ENCODE measurements around the gene STRBP.

Gene STRBP

DNA sequence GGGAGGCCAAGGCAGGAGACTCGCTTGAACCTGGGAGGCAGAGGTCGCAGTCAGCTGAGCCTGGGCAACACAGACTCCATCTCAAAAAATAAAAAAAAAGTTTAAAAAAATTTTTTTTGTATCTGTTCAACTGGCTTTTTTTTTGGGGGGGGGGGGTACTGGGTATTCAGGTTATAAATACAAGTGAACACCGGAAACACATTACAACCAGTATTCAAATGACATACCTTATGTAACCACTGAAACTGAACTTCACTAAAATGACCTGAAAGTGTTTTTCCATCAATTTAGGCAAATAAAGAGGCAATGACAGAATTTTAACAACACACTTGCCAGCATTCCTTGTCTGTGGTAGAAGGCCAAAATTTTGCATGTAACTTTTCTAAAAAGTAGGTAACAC, 33.5 kb downstream of the STRBP start:
- no peak for DNase-seq (ENCODE audit: insufficient read length, low spot score)
- FAIRE-seq = peak; percentile 65
- TF ChIP-seq TAF1 (IDR thresholded peaks at IDR 0.05; ENCODE audit: low read depth, low read length) (no peak), SPI1 (IDR thresholded peaks at IDR 0.05; ENCODE audit: low read depth, low read length) (no peak), POLR2AphosphoS5 (IDR thresholded peaks at IDR 0.05; ENCODE audit: low read depth, low read length) (no peak), PAX5 (IDR thresholded peaks at IDR 0.05; ENCODE audit: insufficient read depth, low read length, severe bottlenecking) (no peak), POU2F2 (IDR thresholded peaks at IDR 0.05; ENCODE audit: low read depth, low read length) (no peak), POLR2A (IDR thresholded peaks at IDR 0.05; ENCODE audit: low read depth, low read length) (no peak)

DNA sequence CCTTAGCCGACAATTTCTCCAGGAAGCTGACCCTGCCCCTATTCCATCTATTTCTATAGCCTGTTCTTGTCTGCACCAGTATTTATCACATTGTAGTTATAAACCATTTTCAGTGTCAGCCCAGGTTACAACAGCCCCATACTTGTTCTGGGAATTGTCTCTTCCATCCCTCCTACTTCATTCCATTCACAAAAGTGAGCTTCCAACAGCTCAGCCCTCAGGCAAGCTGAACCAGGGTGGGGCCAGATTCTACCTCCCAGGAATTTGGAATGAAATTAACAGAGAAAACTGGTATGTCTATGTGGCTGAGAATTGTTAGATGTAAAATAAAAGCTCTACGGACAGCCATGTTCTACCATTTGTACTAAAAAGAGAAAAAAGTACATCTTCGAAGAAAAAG, 36.1 kb downstream of the STRBP start:
- DNase-seq (ENCODE audit: insufficient read length, low spot score) = no peak
- no peak for FAIRE-seq
- TF ChIP-seq PAX5 (IDR thresholded peaks at IDR 0.05; ENCODE audit: insufficient read depth, low read length, severe bottlenecking) = no peak
- TF ChIP-seq POU2F2 (IDR thresholded peaks at IDR 0.05; ENCODE audit: low read depth, low read length) = no peak
- no peak for TF ChIP-seq SPI1 (IDR thresholded peaks at IDR 0.05; ENCODE audit: low read depth, low read length)
- no peak for TF ChIP-seq TAF1 (IDR thresholded peaks at IDR 0.05; ENCODE audit: low read depth, low read length)
- no peak for TF ChIP-seq POLR2A (IDR thresholded peaks at IDR 0.05; ENCODE audit: low read depth, low read length)
- TF ChIP-seq POLR2AphosphoS5 (IDR thresholded peaks at IDR 0.05; ENCODE audit: low read depth, low read length) = no peak

DNA sequence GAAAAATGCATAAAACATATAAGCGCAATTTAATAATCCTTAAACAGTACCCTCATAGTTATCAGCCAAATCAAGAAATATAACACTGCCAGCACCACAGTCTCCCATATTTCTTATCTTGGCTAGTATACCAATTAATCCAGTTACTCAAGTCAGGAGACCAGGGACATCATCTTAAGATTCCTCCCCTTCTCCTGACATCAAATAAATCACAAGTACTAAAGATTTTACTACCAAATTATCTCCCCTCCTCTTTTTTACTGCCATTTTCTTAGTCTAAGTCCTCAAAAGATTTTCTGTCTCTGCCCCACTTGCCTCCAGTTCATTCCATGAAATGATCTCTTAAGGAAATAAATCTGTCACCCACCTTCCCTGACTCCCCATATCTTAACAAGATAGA, 37.0 kb downstream of the STRBP start:
- TF ChIP-seq POU2F2 (IDR thresholded peaks at IDR 0.05; ENCODE audit: low read depth, low read length) (no peak), POLR2AphosphoS5 (IDR thresholded peaks at IDR 0.05; ENCODE audit: low read depth, low read length) (no peak), PAX5 (IDR thresholded peaks at IDR 0.05; ENCODE audit: insufficient read depth, low read length, severe bottlenecking) (no peak), SPI1 (IDR thresholded peaks at IDR 0.05; ENCODE audit: low read depth, low read length) (no peak), TAF1 (IDR thresholded peaks at IDR 0.05; ENCODE audit: low read depth, low read length) (no peak), POLR2A (IDR thresholded peaks at IDR 0.05; ENCODE audit: low read depth, low read length) (no peak)
- no peak for DNase-seq (ENCODE audit: insufficient read length, low spot score)
- FAIRE-seq = no peak

GRCh38 chr9:123228967-123229366, 39.4 kb downstream of the STRBP start:
- no peak for TF ChIP-seq POLR2A (IDR thresholded peaks at IDR 0.05; ENCODE audit: low read depth, low read length)
- TF ChIP-seq SPI1 (IDR thresholded peaks at IDR 0.05; ENCODE audit: low read depth, low read length) = no peak
- no peak for TF ChIP-seq POLR2AphosphoS5 (IDR thresholded peaks at IDR 0.05; ENCODE audit: low read depth, low read length)
- no peak for TF ChIP-seq PAX5 (IDR thresholded peaks at IDR 0.05; ENCODE audit: insufficient read depth, low read length, severe bottlenecking)
- TF ChIP-seq TAF1 (IDR thresholded peaks at IDR 0.05; ENCODE audit: low read depth, low read length) = no peak
- no peak for TF ChIP-seq POU2F2 (IDR thresholded peaks at IDR 0.05; ENCODE audit: low read depth, low read length)
- no peak for FAIRE-seq
- DNase-seq (ENCODE audit: insufficient read length, low spot score) = no peak

DNA sequence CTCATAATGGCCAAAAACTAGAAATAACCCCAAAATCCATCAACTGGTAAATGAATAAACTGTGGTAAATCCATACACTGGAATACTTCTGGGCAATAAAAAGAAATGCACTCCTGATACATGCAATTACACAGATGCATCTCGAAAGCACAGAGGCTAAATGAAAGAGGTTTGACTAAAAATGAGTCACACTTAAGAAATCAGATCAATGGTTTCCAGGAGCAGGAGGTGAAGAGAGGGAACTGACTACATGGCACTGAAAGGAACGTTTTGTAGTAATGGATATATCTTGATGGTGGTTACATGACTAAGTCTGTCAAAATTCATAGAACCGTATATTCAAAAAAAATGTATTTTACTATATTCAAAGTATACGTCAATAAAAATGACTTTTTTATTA, 42.4 kb downstream of the STRBP start:
- FAIRE-seq = no peak
- TF ChIP-seq POU2F2 (IDR thresholded peaks at IDR 0.05; ENCODE audit: low read depth, low read length) (no peak), POLR2A (IDR thresholded peaks at IDR 0.05; ENCODE audit: low read depth, low read length) (no peak), TAF1 (IDR thresholded peaks at IDR 0.05; ENCODE audit: low read depth, low read length) (no peak), POLR2AphosphoS5 (IDR thresholded peaks at IDR 0.05; ENCODE audit: low read depth, low read length) (no peak), PAX5 (IDR thresholded peaks at IDR 0.05; ENCODE audit: insufficient read depth, low read length, severe bottlenecking) (no peak), SPI1 (IDR thresholded peaks at IDR 0.05; ENCODE audit: low read depth, low read length) (no peak)
- DNase-seq (ENCODE audit: insufficient read length, low spot score) = no peak

- peak; percentile 94 for FAIRE-seq
- peak; percentile 19 for DNase-seq (ENCODE audit: insufficient read length, low spot score)
- TF ChIP-seq POU2F2 (IDR thresholded peaks at IDR 0.05; ENCODE audit: low read depth, low read length) = 0 out of 2 replicates have a peak, but pooled peaks have one; percentile 47
- no peak for TF ChIP-seq POLR2A (IDR thresholded peaks at IDR 0.05; ENCODE audit: low read depth, low read length)
- no peak for TF ChIP-seq TAF1 (IDR thresholded peaks at IDR 0.05; ENCODE audit: low read depth, low read length)
- no peak for TF ChIP-seq POLR2AphosphoS5 (IDR thresholded peaks at IDR 0.05; ENCODE audit: low read depth, low read length)
- no peak for TF ChIP-seq SPI1 (IDR thresholded peaks at IDR 0.05; ENCODE audit: low read depth, low read length)
Measured at GRCh38 chr9:123225374-123225813, 43.0 kb downstream of the STRBP start.

GRCh38 chr9:123220127-123220526, 48.3 kb downstream of the STRBP start:
- peak; percentile 20 for FAIRE-seq
- DNase-seq (ENCODE audit: insufficient read length, low spot score) = no peak
- TF ChIP-seq POLR2AphosphoS5 (IDR thresholded peaks at IDR 0.05; ENCODE audit: low read depth, low read length) = no peak
- TF ChIP-seq POU2F2 (IDR thresholded peaks at IDR 0.05; ENCODE audit: low read depth, low read length) = no peak
- no peak for TF ChIP-seq TAF1 (IDR thresholded peaks at IDR 0.05; ENCODE audit: low read depth, low read length)
- no peak for TF ChIP-seq POLR2A (IDR thresholded peaks at IDR 0.05; ENCODE audit: low read depth, low read length)
- TF ChIP-seq PAX5 (IDR thresholded peaks at IDR 0.05; ENCODE audit: insufficient read depth, low read length, severe bottlenecking) = no peak
- no peak for TF ChIP-seq SPI1 (IDR thresholded peaks at IDR 0.05; ENCODE audit: low read depth, low read length)

GRCh38 chr9:123218831-123219230, 49.6 kb downstream of the STRBP start:
- no peak for TF ChIP-seq TAF1 (IDR thresholded peaks at IDR 0.05; ENCODE audit: low read depth, low read length)
- peak; percentile 68; the same call in 1 of the 2 replicates for TF ChIP-seq SPI1 (IDR thresholded peaks at IDR 0.05; ENCODE audit: low read depth, low read length)
- TF ChIP-seq PAX5 (IDR thresholded peaks at IDR 0.05; ENCODE audit: insufficient read depth, low read length, severe bottlenecking) = no peak
- TF ChIP-seq POLR2A (IDR thresholded peaks at IDR 0.05; ENCODE audit: low read depth, low read length) = no peak
- no peak for TF ChIP-seq POLR2AphosphoS5 (IDR thresholded peaks at IDR 0.05; ENCODE audit: low read depth, low read length)
- no peak for TF ChIP-seq POU2F2 (IDR thresholded peaks at IDR 0.05; ENCODE audit: low read depth, low read length)
- no peak for DNase-seq (ENCODE audit: insufficient read length, low spot score)
- FAIRE-seq = no peak

- FAIRE-seq = peak; percentile 35
- DNase-seq (ENCODE audit: insufficient read length, low spot score) = no peak
- TF ChIP-seq SPI1 (IDR thresholded peaks at IDR 0.05; ENCODE audit: low read depth, low read length) (no peak), POU2F2 (IDR thresholded peaks at IDR 0.05; ENCODE audit: low read depth, low read length) (no peak), PAX5 (IDR thresholded peaks at IDR 0.05; ENCODE audit: insufficient read depth, low read length, severe bottlenecking) (no peak), POLR2AphosphoS5 (IDR thresholded peaks at IDR 0.05; ENCODE audit: low read depth, low read length) (no peak), TAF1 (IDR thresholded peaks at IDR 0.05; ENCODE audit: low read depth, low read length) (no peak), POLR2A (IDR thresholded peaks at IDR 0.05; ENCODE audit: low read depth, low read length) (no peak)
Measured at GRCh38 chr9:123217128-123217654, 51.2 kb downstream of the STRBP start.
